ENCODE data around the gene COL5A3.

GRCh38 chr19:9937001-9937411, 73.3 kb downstream of the COL5A3 start:
- TF ChIP-seq, protein P1, sequence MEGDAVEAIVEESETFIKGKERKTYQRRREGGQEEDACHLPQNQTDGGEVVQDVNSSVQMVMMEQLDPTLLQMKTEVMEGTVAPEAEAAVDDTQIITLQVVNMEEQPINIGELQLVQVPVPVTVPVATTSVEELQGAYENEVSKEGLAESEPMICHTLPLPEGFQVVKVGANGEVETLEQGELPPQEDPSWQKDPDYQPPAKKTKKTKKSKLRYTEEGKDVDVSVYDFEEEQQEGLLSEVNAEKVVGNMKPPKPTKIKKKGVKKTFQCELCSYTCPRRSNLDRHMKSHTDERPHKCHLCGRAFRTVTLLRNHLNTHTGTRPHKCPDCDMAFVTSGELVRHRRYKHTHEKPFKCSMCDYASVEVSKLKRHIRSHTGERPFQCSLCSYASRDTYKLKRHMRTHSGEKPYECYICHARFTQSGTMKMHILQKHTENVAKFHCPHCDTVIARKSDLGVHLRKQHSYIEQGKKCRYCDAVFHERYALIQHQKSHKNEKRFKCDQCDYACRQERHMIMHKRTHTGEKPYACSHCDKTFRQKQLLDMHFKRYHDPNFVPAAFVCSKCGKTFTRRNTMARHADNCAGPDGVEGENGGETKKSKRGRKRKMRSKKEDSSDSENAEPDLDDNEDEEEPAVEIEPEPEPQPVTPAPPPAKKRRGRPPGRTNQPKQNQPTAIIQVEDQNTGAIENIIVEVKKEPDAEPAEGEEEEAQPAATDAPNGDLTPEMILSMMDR (IDR thresholded peaks at IDR 0.05 in 4 of 5, conservative IDR thresholded peaks at IDR 0.05 in 1 of 5), result no peak
- no peak for TF ChIP-seq POLR2A (IDR thresholded peaks at IDR 0.05)
